ENCODE data around the gene MECP2.

DNA sequence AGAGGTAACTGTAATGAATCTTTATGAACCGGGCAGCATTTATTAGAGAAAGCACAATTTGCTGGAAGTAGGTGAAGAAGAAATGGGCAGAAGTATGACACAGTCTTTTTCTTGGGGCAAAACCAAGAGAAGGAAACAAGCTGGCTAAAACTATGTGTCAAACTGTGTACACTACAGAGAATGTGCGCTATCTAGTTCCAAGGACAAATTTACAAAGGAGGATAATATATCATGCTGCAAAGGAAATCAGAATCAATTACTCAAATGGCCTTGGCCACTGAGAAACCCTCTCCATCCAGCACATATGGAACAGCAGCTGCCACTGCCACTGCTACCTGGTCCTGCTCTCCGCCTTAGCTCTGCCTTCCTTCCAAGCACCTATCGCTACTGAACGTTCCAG, 17.1 kb upstream of the MECP2 start:
- TF ChIP-seq CTCF (IDR thresholded peaks at IDR 0.05) (no peak), POLR2A (IDR thresholded peaks at IDR 0.05) (no peak)

Measured in thyroid gland (tissue), 4 donors.